GM12891 (cell line): ENCODE results near the gene MPZL2.

Experiments
- DNase-seq: peaks from one replicate; pipeline ENCODE4 v3.0.0; 2011; ENCODE audit warnings: low spot score; ENCODE audit not compliant: insufficient read length
- FAIRE-seq: peaks from 2 replicates; lab custom pipeline; 2011; peaks lifted over from hg19 to GRCh38; lab: Jason Lieb, UNC
- PAX5 ChIP-seq: IDR thresholded peaks from 2 replicates; pipeline ENCODE4 v1.6.1; 2011; ENCODE audit warnings: low read length, moderate library complexity, mild to moderate bottlenecking; ENCODE audit not compliant: insufficient read depth, severe bottlenecking
- POLR2A ChIP-seq: IDR thresholded peaks from 2 replicates; pipeline ENCODE4 v1.6.1; 2011; ENCODE audit warnings: low read depth, low read length, control low read depth
- POLR2AphosphoS5 ChIP-seq: IDR thresholded peaks from 2 replicates; pipeline ENCODE4 v1.6.1; 2011; ENCODE audit warnings: low read depth, low read length, control low read depth
- POU2F2 ChIP-seq: IDR thresholded peaks from 2 replicates; pipeline ENCODE4 v1.6.1; 2011; ENCODE audit warnings: low read depth, mild to moderate bottlenecking, control low read depth, low read length, moderate library complexity
- SPI1 ChIP-seq: IDR thresholded peaks from 2 replicates; pipeline ENCODE4 v1.6.1; 2011; ENCODE audit warnings: low read depth, low read length, control low read depth
- TAF1 ChIP-seq: IDR thresholded peaks from 2 replicates; pipeline ENCODE4 v1.6.1; 2011; ENCODE audit warnings: low read depth, low read length, control low read depth

MPZL2 gene

GRCh38 chr11:118207079-118207478 lies 57.0 kb downstream of the MPZL2 start:
- no peak for DNase-seq
- no peak for FAIRE-seq
- no peak for TF ChIP-seq TAF1
- TF ChIP-seq PAX5: no peak
- no peak for TF ChIP-seq SPI1
- TF ChIP-seq POLR2A: no peak
- no peak for TF ChIP-seq POLR2AphosphoS5
- no peak for TF ChIP-seq POU2F2

GRCh38 chr11:118206391-118207031 lies 57.6 kb downstream of the MPZL2 start:
- DNase-seq: no peak
- no peak for TF ChIP-seq POLR2AphosphoS5
- TF ChIP-seq SPI1: peak; percentile 75
- FAIRE-seq: peak; percentile 52

GRCh38 chr11:118205606-118206378 lies 58.3 kb downstream of the MPZL2 start:
- FAIRE-seq (peak; percentile 28), DNase-seq (no peak)
- no peak for TF ChIP-seq PAX5
